GM15510 (cell line): Measurements from ENCODE around the gene PRR5.

Experiments
- POLR2A ChIP-seq: IDR thresholded peaks from 3 replicates; pipeline ENCODE4 v1.6.1; 2011; ENCODE audit warnings: borderline replicate concordance; ENCODE audit not compliant: insufficient read length; ENCODE audit errors: extremely low read depth

Gene PRR5

GRCh38 chr22:44670220-44670988 lies 31.6 kb upstream of the PRR5 start:
- TF ChIP-seq POLR2A: no peak

GRCh38 chr22:44671742-44672141 lies 30.3 kb upstream of the PRR5 start:
- no peak for TF ChIP-seq POLR2A

- TF ChIP-seq POLR2A: no peak
These were observed 29.4 kb upstream of the PRR5 start for GRCh38 chr22:44672632-44673031.

GRCh38 chr22:44673406-44673805 lies 28.6 kb upstream of the PRR5 start:
- no peak for TF ChIP-seq POLR2A

- TF ChIP-seq POLR2A: no peak
These were observed 25.3 kb upstream of the PRR5 start for GRCh38 chr22:44676441-44677352.

- TF ChIP-seq POLR2A: no peak
These were observed 24.6 kb upstream of the PRR5 start for GRCh38 chr22:44677353-44677840.

- no peak for TF ChIP-seq POLR2A
These were observed 24.0 kb upstream of the PRR5 start for GRCh38 chr22:44677871-44678555.

- TF ChIP-seq POLR2A: no peak
These were observed 23.3 kb upstream of the PRR5 start for GRCh38 chr22:44678556-44679305.

GRCh38 chr22:44680058-44680457 lies 21.9 kb upstream of the PRR5 start:
- no peak for TF ChIP-seq POLR2A

- TF ChIP-seq POLR2A: no peak
These were observed 21.5 kb upstream of the PRR5 start for GRCh38 chr22:44680481-44680894.

GRCh38 chr22:44682556-44683168 lies 19.3 kb upstream of the PRR5 start:
- TF ChIP-seq POLR2A: no peak

GRCh38 chr22:44683237-44683636 lies 18.8 kb upstream of the PRR5 start:
- no peak for TF ChIP-seq POLR2A

- no peak for TF ChIP-seq POLR2A
These were observed 18.1 kb upstream of the PRR5 start for GRCh38 chr22:44683881-44684280.
